Right cardiac atrium (tissue), 5 donors: ENCODE measurements around the gene CHADL. TPM values are rescaled to one million over a fixed set of nuclear protein-coding genes. Genes with fewer than 3 reads are reported as not detected.

Source experiments
- ATAC-seq, 2 donors: fragments of 200-7000 bp; cut with Tn5 transposase; one replicate each; pipeline versions ENCODE4 v1.8.0 to v1.9.1; 2020; ENCODE audit warnings: moderate library complexity in 2 of 2, mild to moderate bottlenecking in 1 of 2
- DNase-seq, 3 donors: peaks; one replicate each; pipeline ENCODE4 v3.0.0-alpha.2; 2020
- H3K27ac ChIP-seq: one replicate; pipeline ENCODE4 v1.5.1; 2013; ENCODE audit warnings: mild to moderate bottlenecking, low read length, control low read depth, moderate library complexity
- H3K27me3 ChIP-seq: one replicate; pipeline ENCODE4 v1.6.1; 2013; ENCODE audit not compliant: control insufficient read depth, insufficient read depth
- H3K4me1 ChIP-seq: one replicate; pipeline ENCODE4 v1.6.1; 2013; ENCODE audit warnings: low read length; ENCODE audit not compliant: control insufficient read depth, insufficient read depth
- H3K4me3 ChIP-seq: one replicate; pipeline ENCODE4 v1.5.1; 2013; ENCODE audit warnings: low read length, control low read depth
- H3K9me3 ChIP-seq: one replicate; pipeline ENCODE4 v1.6.1; 2013; ENCODE audit warnings: low read length; ENCODE audit not compliant: control insufficient read depth
- WGBS: extraction: QIAGEN DNeasy Blood & Tissue Kit; methylation state at CpG from one replicate; pipeline ENCODE4 v1.1.7; 2013; 5-methylcytosine and 5-hydroxymethylcytosine counted together
- intact Hi-C, 4 donors: fragments of 100-400 bp; cut with DNase I; formaldehyde crosslinking; loops; one replicate each; pipeline versions ENCODE4 v1.11.0 to v1.14.0; 2022 to 2023
- long read RNA-seq, 4 donors: library from polyadenylated mRNA; unstranded; transcript quantifications; one replicate each; pipeline ENCODE4 v2.0.0, GENCODE V29; 2020 to 2021
- polyA plus RNA-seq: library from polyadenylated mRNA; stranded (reverse); fragments of 200-250 nt; gene quantifications from one replicate; pipeline ENCODE4 v1.2.3, GENCODE V29; 2013
- total RNA-seq, 4 donors: library from RNA; stranded (reverse); fragmentation: NEBNext Ultra II Directional; extraction: Animal tissue kit (Norgen Biotek cat#: 25700); gene quantifications; one replicate each; pipeline ENCODE4 v1.2.1, GENCODE V29; 2021
- donor health status: healthy with polysubstance abuse.
- donor health status: DM: no; HTN: yes; CAD: no.
- donor health status: DM: no; HTN: no; CAD: no.
- donor health status: DM: no; HTN: yes; CAD: no; lungs with severe emphysema.
- donor health status: DM: yes; HTN: yes; CAD: no.

The CHADL gene
- total RNA-seq = 10 to 100 TPM; 15.5 to 25.7 (median 21.8) TPM
- 39.2 TPM for polyA plus RNA-seq
- long read RNA-seq, donor 1, partial matches to known transcripts = 118 of 136 reads
- long read RNA-seq, donor 1, other reads (novel, unspliced or antisense) = 15 of 136 reads
- long read RNA-seq, donor 2, transcript CHADL-201 (6 exons, 2,533 nt) = major isoform, 5 of 101 reads
- long read RNA-seq, donor 2, partial matches to known transcripts = 92 of 101 reads
- long read RNA-seq, donor 2, other reads (novel, unspliced or antisense) = 4 of 101 reads
- long read RNA-seq, donor 3, partial matches to known transcripts = 71 of 76 reads
- long read RNA-seq, donor 3, other reads (novel, unspliced or antisense) = 5 of 76 reads
- long read RNA-seq, donor 4, partial matches to known transcripts = 70 of 76 reads
- long read RNA-seq, donor 4, other reads (novel, unspliced or antisense) = 4 of 76 reads

GRCh38 chr22:41240377-41241132 is at the start of gene CHADL:
Gene CHADL, minus strand, starts transcription at chr22:41240931. Its CDS starts 50 bp downstream, at chr22:41240881.
- ATAC-seq = peak in 1 of 2 donors; percentile 5

GRCh38 chr22:41289671-41290070 is 48.9 kb upstream of the CHADL start:
- H3K27me3 ChIP-seq = no peaks in the 10 kb centered on the region
- no peak overlapping the region for H3K4me3 ChIP-seq
- ATAC-seq (no peak), DNase-seq (no peak)
- intact Hi-C loops = no loop called here
- H3K4me1 ChIP-seq = no peaks in the 10 kb centered on the region
- WGBS = 94% methylated on average over 1 of the region's 1 CpG
- H3K27ac ChIP-seq = no peak overlapping the region
- H3K9me3 ChIP-seq = no peaks in the 10 kb centered on the region

More at GRCh38 chr22:41240377-41241132, at the start of gene CHADL:
- Histone ChIP-seq H3K4me1 (peaks cover 2% of the 10 kb centered on the region), H3K9me3 (no peaks in the 10 kb centered on the region), H3K4me3 (no peak within 1 kb of the TSS), H3K27me3 (no peaks in the 10 kb centered on the region), H3K27ac (no peak within 1 kb of the TSS)
- 67% methylated on average over 24 of the region's 24 CpGs for WGBS
- peak in 2 of 3 donors; percentile 69 to 72 for DNase-seq
- intact Hi-C loops = no loop called here

- ATAC-seq = peak in 1 of 2 donors; percentile 20
- 53% methylated on average over 9 of the region's 9 CpGs for WGBS
- intact Hi-C loops = no loop called here
Observed at GRCh38 chr22:41288245-41288946, 47.7 kb upstream of the CHADL start.

GRCh38 chr22:41286639-41287091 is 45.9 kb upstream of the CHADL start:
- H3K9me3 ChIP-seq = no peaks in the 10 kb centered on the region
- WGBS = 1% methylated on average over 15 of the region's 15 CpGs
- H3K4me3 ChIP-seq = peak overlapping the region; percentile 63
- no peaks in the 10 kb centered on the region for H3K27me3 ChIP-seq
- peak overlapping the region; percentile 42 for H3K27ac ChIP-seq
- DNase-seq (peak in 1 of 3 donors; percentile 30), ATAC-seq (peak; percentile 2)
- no peaks in the 10 kb centered on the region for H3K4me1 ChIP-seq
- intact Hi-C loops = no loop called here

More at GRCh38 chr22:41288245-41288946, 47.7 kb upstream of the CHADL start:
- Histone ChIP-seq H3K27me3 (no peaks in the 10 kb centered on the region), H3K9me3 (no peaks in the 10 kb centered on the region), H3K4me1 (no peaks in the 10 kb centered on the region), H3K27ac (peak overlapping the region; percentile 72), H3K4me3 (no peak overlapping the region)
- no peak for DNase-seq

GRCh38 chr22:41285820-41286638 is 45.3 kb upstream of the CHADL start, which contains the start of gene RANGAP1:
Gene RANGAP1, minus strand, starts transcription at chr22:41286187. Its CDS starts 5,143 bp downstream, at chr22:41281044.
- intact Hi-C loops = no loop called here
- Histone ChIP-seq H3K9me3 (no peaks in the 10 kb centered on the region), H3K4me1 (no peaks in the 10 kb centered on the region), H3K27me3 (no peaks in the 10 kb centered on the region), H3K4me3 (peak within 1 kb of the TSS; percentile 70), H3K27ac (peak within 1 kb of the TSS; percentile 45)
- peak; percentile 98 to 99 (median 99) for DNase-seq
- ATAC-seq = peak; percentile 99 to 100
- WGBS = under 1% methylated on average over 77 of the region's 77 CpGs

GRCh38 chr22:41285441-41285819 is 44.7 kb upstream of the CHADL start:
- Histone ChIP-seq H3K27ac (peak overlapping the region; percentile 36), H3K4me3 (peak overlapping the region; percentile 70), H3K4me1 (no peaks in the 10 kb centered on the region), H3K9me3 (no peaks in the 10 kb centered on the region), H3K27me3 (no peaks in the 10 kb centered on the region)
- peak; percentile 68 to 71 (median 71) for DNase-seq
- WGBS = 0% methylated on average over 30 of the region's 30 CpGs
- peak; percentile 12 to 68 for ATAC-seq
- intact Hi-C loops = no loop called here

- WGBS = 95% methylated on average over 10 of the region's 10 CpGs
- H3K4me1 ChIP-seq = no peaks in the 10 kb centered on the region
- no peak for DNase-seq
- H3K4me3 ChIP-seq = no peak overlapping the region
- intact Hi-C loops = no loop called here
- no peaks in the 10 kb centered on the region for H3K9me3 ChIP-seq
- ATAC-seq = no peak
- no peaks in the 10 kb centered on the region for H3K27me3 ChIP-seq
- no peak overlapping the region for H3K27ac ChIP-seq
Observed at GRCh38 chr22:41284465-41284864, 43.7 kb upstream of the CHADL start.

- Histone ChIP-seq H3K4me3 (no peak overlapping the region), H3K9me3 (no peaks in the 10 kb centered on the region), H3K27me3 (no peaks in the 10 kb centered on the region), H3K4me1 (no peaks in the 10 kb centered on the region), H3K27ac (no peak overlapping the region)
- intact Hi-C loops = no loop called here
- 91% methylated on average over 2 of the region's 2 CpGs for WGBS
- DNase-seq (no peak), ATAC-seq (no peak)
Observed at GRCh38 chr22:41280854-41281253, 40.1 kb upstream of the CHADL start.

- ATAC-seq (no peak), DNase-seq (no peak)
- Histone ChIP-seq H3K9me3 (no peaks in the 10 kb centered on the region), H3K27ac (no peak overlapping the region), H3K27me3 (no peaks in the 10 kb centered on the region), H3K4me1 (no peaks in the 10 kb centered on the region), H3K4me3 (no peak overlapping the region)
- 82% methylated on average over 3 of the region's 3 CpGs for WGBS
- intact Hi-C loops = no loop called here
Observed at GRCh38 chr22:41280065-41280464, 39.3 kb upstream of the CHADL start.

- Histone ChIP-seq H3K27me3 (no peaks in the 10 kb centered on the region), H3K4me3 (no peak overlapping the region), H3K27ac (no peak overlapping the region), H3K4me1 (no peaks in the 10 kb centered on the region), H3K9me3 (no peaks in the 10 kb centered on the region)
- DNase-seq (no peak), ATAC-seq (peak in 1 of 2 donors; percentile 45)
- intact Hi-C loops = no loop called here
- 79% methylated on average over 4 of the region's 4 CpGs for WGBS
Observed at GRCh38 chr22:41274856-41275255, 34.1 kb upstream of the CHADL start.
